Smooth muscle cell (in vitro differentiated cells): ENCODE data around the gene ABR. TPM values are rescaled to one million over a fixed set of nuclear protein-coding genes. Genes with fewer than 3 reads are reported as not detected.

Experiments
- DNase-seq: peaks from one replicate; lab custom pipeline; 2025; ENCODE audit not compliant: unreplicated experiment; lab: John Stamatoyannopoulos, UW
- H2AFZ ChIP-seq: fragments of 200-600 bp; sonication (generic); 2 replicates; pipeline ENCODE4 v1.6.0; 2016; ENCODE audit warnings: antibody characterized with exemption, low read depth, mild to moderate bottlenecking
- H3F3A ChIP-seq: fragments of 200-600 bp; sonication (generic); 2 replicates; pipeline ENCODE4 v1.6.0; 2017; ENCODE audit warnings: antibody characterized with exemption, low read depth
- H3K27ac ChIP-seq: fragments of 200-600 bp; sonication (generic); 2 replicates; pipeline ENCODE4 v1.5.1; 2016; ENCODE audit warnings: low read depth, mild to moderate bottlenecking
- H3K27me3 ChIP-seq: fragments of 200-600 bp; sonication (generic); 2 replicates; pipeline ENCODE4 v1.6.1; 2016; ENCODE audit warnings: low read depth, mild to moderate bottlenecking
- H3K36me3 ChIP-seq: fragments of 200-600 bp; sonication (generic); 2 replicates; pipeline ENCODE4 v1.5.1; 2016; ENCODE audit warnings: low read depth
- H3K4me1 ChIP-seq: fragments of 200-600 bp; sonication (generic); 2 replicates; pipeline ENCODE4 v1.5.1; 2016; ENCODE audit warnings: low read depth
- H3K4me2 ChIP-seq: fragments of 200-600 bp; sonication (generic); 2 replicates; pipeline ENCODE4 v1.6.0; 2016; ENCODE audit warnings: mild to moderate bottlenecking
- H3K4me3 ChIP-seq: fragments of 200-600 bp; sonication (generic); 2 replicates; pipeline ENCODE4 v1.5.1; 2016; ENCODE audit warnings: mild to moderate bottlenecking
- H3K79me2 ChIP-seq: fragments of 200-600 bp; sonication (generic); 2 replicates; pipeline ENCODE4 v1.6.0; 2016; ENCODE audit warnings: low read depth, mild to moderate bottlenecking
- H3K9ac ChIP-seq: fragments of 200-600 bp; sonication (generic); 2 replicates; pipeline ENCODE4 v1.6.0; 2016; ENCODE audit warnings: low read depth
- H3K9me3 ChIP-seq: fragments of 200-600 bp; sonication (generic); replicated peaks from 2 replicates; pipeline ENCODE4 v1.5.1; 2016; ENCODE audit warnings: low read depth
- H4K20me1 ChIP-seq: fragments of 200-600 bp; sonication (generic); 2 replicates; pipeline ENCODE4 v1.6.0; 2016; ENCODE audit warnings: low read depth
- CTCF ChIP-seq: fragments of 200-600 bp; sonication (generic); IDR thresholded peaks from 2 replicates; pipeline ENCODE4 v1.5.1; 2017; ENCODE audit warnings: borderline replicate concordance, mild to moderate bottlenecking, antibody characterized with exemption; ENCODE audit not compliant: insufficient read depth, poor library complexity, severe bottlenecking
- WGBS: methylation state at CpG from one replicate; pipeline ENCODE4 v1.1.7; 2016; ENCODE audit warnings: low lambda C conversion rate; 5-methylcytosine and 5-hydroxymethylcytosine counted together
- polyA plus RNA-seq: library from polyadenylated mRNA; unstranded; fragments of >200 nt; fragmentation: Nextera tagmentation; extraction: Ambion mirVana; gene quantifications from 2 replicates; pipeline ENCODE4 v1.2.1, GENCODE V29; 2016
- total RNA-seq: library from RNA; depleted of rRNA; stranded (reverse); fragments of >200 nt; gene quantifications from 2 replicates; pipeline ENCODE4 v1.2.3, GENCODE V29; 2014

Gene ABR
- total and polyA plus RNA-seq, 2 experiments from 2014 or later: 16.1 to 29.1 TPM

- Histone ChIP-seq H3K27ac (no peak overlapping the region), H3K9me3 (no peaks in the 10 kb centered on the region), H3K4me2 (no peak overlapping the region), H3K36me3 (no peaks in the 10 kb centered on the region), H3K27me3 (no peaks in the 10 kb centered on the region), H3K79me2 (no peaks in the 10 kb centered on the region), H3K4me1 (peaks cover 3% of the 10 kb centered on the region), H3K4me3 (no peak overlapping the region), H2AFZ (no peak overlapping the region), H3K9ac (no peak overlapping the region), H4K20me1 (peaks cover 83% of the 10 kb centered on the region), H3F3A (no peaks in the 10 kb centered on the region)
- no peak for DNase-seq
- WGBS: 92% methylated on average over 28 of the region's 28 CpGs
- no peak for TF ChIP-seq CTCF
Measured at GRCh38 chr17:1173432-1174262, 6.1 kb downstream of the ABR start.

- DNase-seq: no peak
- Histone ChIP-seq H3K4me2 (no peak overlapping the region), H4K20me1 (peaks cover 83% of the 10 kb centered on the region), H2AFZ (no peak overlapping the region), H3F3A (no peaks in the 10 kb centered on the region), H3K27ac (no peak overlapping the region), H3K79me2 (no peaks in the 10 kb centered on the region), H3K27me3 (no peaks in the 10 kb centered on the region), H3K9ac (no peak overlapping the region), H3K4me1 (no peaks in the 10 kb centered on the region), H3K4me3 (no peak overlapping the region), H3K9me3 (no peaks in the 10 kb centered on the region), H3K36me3 (no peaks in the 10 kb centered on the region)
- 91% methylated on average over 11 of the region's 11 CpGs for WGBS
- TF ChIP-seq CTCF: no peak
Measured at GRCh38 chr17:1171953-1172352, 7.8 kb downstream of the ABR start.

- TF ChIP-seq CTCF: peak; percentile 26
- WGBS: 93% methylated on average over 11 of the region's 11 CpGs
Measured at GRCh38 chr17:1170739-1171138, 9.0 kb downstream of the ABR start.

GRCh38 chr17:1169929-1170312, 9.9 kb downstream of the ABR start:
- Histone ChIP-seq H3K79me2 (no peaks in the 10 kb centered on the region), H3K36me3 (no peaks in the 10 kb centered on the region), H3K4me2 (no peak overlapping the region), H3K27ac (no peak overlapping the region), H3F3A (no peaks in the 10 kb centered on the region), H3K9ac (no peak overlapping the region), H3K9me3 (no peaks in the 10 kb centered on the region), H3K4me1 (no peaks in the 10 kb centered on the region), H3K27me3 (no peaks in the 10 kb centered on the region), H4K20me1 (peaks cover 89% of the 10 kb centered on the region), H2AFZ (no peak overlapping the region), H3K4me3 (no peak overlapping the region)
- no peak for TF ChIP-seq CTCF
- no peak for DNase-seq
- WGBS: 92% methylated on average over 4 of the region's 4 CpGs

More at GRCh38 chr17:1170739-1171138, 9.0 kb downstream of the ABR start:
- Histone ChIP-seq H2AFZ (no peak overlapping the region), H3K27me3 (no peaks in the 10 kb centered on the region), H3K4me1 (no peaks in the 10 kb centered on the region), H3K27ac (no peak overlapping the region), H3K9me3 (no peaks in the 10 kb centered on the region), H3K4me3 (no peak overlapping the region), H3K4me2 (no peak overlapping the region), H3F3A (no peaks in the 10 kb centered on the region), H3K79me2 (no peaks in the 10 kb centered on the region), H3K9ac (no peak overlapping the region), H3K36me3 (no peaks in the 10 kb centered on the region), H4K20me1 (peaks cover 83% of the 10 kb centered on the region)
- no peak for DNase-seq
